ENCODE measurements around the gene CYLD.

CYLD gene

DNA sequence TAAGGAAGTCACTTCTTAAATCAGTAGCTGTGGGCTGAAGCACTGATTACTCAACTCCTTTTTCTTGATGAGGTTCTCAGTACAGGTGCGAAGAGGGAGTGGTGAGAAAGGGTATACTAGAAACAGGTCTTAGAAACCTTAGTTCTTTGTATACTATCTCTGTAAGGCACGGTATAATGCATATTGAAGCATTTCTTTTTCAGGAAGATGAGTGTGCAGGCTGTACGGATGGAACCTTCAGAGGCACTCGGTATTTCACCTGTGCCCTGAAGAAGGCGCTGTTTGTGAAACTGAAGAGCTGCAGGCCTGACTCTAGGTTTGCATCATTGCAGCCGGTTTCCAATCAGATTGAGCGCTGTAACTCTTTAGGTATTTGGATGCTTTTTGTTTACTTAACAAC lies 39.2 kb downstream of the CYLD start:
- no peak for DNase-seq (ENCODE audit: low read depth)

DNA sequence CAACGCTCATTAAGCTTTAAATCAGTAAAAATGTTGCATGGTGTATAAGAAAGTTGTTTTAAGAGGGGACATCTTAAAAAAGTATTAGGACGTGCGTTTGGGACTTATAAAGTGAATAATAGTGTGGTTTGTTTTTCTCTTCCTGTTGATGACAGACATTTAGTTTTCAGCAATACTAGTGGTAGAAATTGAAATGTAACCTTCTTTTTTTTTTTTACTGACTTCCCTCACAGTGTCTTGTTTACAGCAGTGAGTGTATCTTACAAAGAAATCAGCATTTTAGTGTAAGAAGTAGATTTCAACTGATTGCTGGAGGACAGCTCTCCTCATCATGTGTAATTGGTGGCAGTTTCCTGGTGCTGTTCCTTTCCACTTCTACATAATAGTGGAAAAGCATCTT lies 39.6 kb downstream of the CYLD start:
- no peak for DNase-seq (ENCODE audit: low read depth)

DNA sequence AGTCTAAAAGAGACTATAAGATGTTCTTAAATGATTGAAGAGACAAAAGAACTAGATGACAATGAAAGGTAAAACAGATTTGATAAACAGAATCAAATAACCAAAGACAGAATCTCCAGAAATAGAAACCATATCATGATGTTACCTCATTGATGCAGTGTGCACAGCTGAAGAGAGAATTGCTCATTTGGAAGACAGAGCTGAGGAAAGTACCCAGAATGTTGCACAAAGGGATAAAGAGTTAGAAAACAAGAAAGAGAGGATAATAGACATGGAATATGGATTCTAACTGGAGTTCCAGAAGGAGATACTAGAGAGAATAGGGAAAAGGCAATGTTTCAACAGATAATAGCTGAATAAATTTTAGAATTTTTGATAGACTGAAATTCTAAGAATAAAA lies 47.9 kb downstream of the CYLD start:
- no peak for DNase-seq (ENCODE audit: low read depth)

DNA sequence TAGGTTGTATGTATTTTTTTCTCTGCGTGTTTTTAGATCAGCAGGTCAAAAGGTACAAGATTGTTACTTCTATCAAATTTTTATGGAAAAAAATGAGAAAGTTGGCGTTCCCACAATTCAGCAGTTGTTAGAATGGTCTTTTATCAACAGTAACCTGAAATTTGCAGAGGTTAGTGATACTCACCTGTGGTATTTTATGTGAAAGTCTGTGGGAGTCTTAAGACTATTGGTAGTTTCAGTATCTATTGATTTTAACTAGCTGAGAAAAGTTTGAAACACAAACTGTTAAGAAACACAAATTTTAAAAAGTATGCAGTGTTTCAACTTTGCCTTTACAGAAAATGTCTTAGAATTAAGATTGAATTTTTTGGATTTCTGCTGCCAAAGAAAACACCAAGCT lies 49.6 kb downstream of the CYLD start:
- DNase-seq (ENCODE audit: low read depth), result no peak

DNA sequence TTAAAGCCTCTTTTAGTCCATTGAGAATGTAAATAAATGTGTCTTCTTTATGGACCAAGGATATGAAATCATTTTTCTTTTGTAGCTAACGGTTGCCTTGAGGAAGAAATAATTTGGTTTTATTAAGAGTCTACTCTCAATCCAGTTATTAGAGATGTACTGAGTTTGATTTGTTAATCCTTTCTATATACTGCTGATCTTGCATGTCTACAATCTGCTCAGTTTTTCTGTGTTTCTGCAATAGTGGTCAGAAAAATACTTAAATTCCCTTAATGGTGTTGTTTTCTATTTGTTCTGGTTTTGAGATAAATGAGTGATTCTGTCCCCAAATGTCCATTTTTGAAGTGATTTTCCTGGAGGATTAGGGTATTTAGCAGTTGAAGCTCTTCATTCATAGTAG lies 54.9 kb downstream of the CYLD start:
- DNase-seq (ENCODE audit: low read depth), result no peak

DNA sequence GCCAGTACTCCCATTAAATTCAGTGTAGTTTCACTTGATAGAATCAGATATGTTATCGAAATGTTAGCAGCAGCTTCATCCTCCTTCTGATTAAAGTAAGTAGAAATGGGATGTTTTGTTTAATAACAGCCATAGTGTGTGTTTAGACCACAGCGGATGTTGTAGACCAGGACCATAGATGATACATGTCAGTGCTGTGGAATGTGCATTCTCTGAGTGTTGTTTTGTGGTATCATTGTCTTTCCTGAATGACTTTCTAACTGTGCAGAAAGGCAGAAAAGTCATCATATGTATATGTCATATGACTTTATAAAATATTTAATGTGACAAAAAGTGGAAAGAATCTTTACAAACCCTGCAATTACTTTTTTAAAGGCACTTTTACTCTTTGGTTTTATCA lies 55.6 kb downstream of the CYLD start:
- DNase-seq (ENCODE audit: low read depth), result no peak

DNA sequence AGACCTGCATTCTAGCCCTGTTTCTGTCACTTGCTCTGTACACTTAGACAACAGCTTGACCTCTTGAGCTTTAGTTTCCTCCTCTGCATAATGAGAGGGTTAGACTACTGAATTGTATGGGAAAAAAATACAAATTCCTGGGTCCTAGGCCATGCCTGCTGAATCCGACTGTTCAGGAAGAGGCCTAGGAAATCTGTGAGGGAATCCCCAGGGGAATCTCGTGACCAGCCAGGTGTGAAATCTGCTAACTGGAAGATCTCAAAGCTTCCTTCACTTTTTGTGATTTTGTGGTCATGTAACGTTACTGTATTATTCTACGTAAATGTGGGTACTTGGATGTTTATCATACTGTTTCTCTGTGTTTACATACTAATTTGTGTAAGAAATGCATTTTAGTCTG lies 58.2 kb downstream of the CYLD start:
- no peak for DNase-seq (ENCODE audit: low read depth)

DNA sequence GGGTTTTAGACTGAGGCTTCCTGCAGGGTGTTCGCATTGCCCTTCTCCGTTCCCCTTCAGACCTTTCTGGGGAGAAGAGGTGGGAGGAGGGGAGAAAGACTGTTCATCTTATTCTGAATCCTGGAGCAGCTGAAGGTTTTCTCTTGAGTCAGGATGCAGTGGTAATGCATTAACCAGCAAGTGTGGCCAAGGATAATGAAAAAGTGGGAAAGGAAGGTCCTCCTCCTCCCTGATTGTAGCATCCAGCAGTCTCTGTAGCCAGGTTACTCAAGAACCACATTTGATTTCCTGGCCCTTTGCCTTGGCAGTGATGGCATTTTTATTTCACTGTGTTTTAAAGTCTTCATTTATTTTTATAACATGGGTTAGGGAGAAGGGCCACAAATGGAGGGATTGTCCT lies 59.1 kb downstream of the CYLD start:
- DNase-seq (ENCODE audit: low read depth), result no peak

DNA sequence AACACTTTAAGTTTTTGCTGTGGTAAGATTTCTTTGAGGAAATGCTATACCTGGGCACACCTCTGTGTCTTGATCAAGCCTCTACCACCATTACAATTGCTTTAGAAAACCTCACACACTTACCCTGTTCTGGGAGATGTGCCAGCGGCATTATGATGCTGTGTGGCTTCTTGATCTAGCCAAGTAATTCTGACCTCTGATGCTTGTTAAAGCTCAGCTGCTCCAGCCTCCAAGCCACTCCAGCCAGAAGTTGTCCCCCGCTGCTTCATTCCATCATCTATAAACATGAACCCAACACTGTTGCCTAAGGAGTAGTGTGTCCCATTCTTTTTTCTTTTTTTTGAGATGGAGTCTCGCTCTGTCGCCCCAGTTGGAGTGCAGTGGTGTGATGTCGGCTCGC lies 60.1 kb downstream of the CYLD start:
- no peak for DNase-seq (ENCODE audit: low read depth)

DNA sequence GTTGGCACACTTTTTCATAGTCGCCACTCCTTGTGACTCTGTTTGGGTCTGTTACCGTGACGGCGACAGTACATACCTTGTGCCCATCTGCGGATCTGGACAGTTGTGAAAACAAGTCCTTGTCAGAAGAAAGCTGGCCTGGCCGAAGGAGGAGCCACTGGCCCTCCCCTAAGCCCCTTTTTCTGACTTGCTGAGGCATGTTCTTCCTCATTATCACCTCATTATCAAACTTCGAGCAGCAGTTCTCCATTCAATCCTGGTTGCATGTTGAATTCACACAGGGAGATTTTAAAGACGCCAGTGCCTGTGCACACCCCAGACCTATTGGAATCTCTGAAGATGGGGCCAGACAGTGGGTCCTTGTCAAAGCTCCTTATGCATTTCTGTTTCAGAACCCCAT lies 61.1 kb downstream of the CYLD start:
- DNase-seq (ENCODE audit: low read depth), result no peak

DNA sequence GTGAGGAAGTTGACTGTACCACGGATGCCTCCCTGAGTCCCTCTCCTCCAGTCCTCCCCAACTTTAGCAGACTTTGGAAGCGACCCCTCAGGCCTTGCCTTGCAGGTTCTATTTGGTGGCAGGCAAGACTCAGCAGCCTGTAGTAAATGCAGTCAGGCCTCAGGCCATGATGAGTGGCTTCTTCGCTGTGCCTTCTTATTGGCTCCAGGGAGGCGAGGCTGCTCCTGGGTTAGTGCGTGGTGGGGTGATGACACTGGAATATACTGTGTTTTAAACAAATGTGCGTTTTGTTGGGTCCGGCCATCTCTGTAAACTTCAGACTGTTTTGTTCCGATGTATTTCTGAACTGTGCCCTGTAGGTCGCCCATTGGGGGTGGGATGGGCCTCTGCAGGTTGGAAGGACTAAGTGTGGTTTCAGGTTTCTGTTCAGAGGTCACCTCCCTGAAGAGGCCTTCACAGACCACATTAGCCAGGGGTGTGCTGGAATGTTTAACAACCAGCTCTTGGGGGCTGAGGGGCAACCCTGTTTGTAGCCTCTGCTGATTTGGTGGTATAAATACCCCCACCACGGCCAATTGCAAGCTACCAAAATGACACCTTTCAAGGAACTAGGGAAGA lies 62.5 kb downstream of the CYLD start:
- DNase-seq (ENCODE audit: low read depth), result no peak

DNA sequence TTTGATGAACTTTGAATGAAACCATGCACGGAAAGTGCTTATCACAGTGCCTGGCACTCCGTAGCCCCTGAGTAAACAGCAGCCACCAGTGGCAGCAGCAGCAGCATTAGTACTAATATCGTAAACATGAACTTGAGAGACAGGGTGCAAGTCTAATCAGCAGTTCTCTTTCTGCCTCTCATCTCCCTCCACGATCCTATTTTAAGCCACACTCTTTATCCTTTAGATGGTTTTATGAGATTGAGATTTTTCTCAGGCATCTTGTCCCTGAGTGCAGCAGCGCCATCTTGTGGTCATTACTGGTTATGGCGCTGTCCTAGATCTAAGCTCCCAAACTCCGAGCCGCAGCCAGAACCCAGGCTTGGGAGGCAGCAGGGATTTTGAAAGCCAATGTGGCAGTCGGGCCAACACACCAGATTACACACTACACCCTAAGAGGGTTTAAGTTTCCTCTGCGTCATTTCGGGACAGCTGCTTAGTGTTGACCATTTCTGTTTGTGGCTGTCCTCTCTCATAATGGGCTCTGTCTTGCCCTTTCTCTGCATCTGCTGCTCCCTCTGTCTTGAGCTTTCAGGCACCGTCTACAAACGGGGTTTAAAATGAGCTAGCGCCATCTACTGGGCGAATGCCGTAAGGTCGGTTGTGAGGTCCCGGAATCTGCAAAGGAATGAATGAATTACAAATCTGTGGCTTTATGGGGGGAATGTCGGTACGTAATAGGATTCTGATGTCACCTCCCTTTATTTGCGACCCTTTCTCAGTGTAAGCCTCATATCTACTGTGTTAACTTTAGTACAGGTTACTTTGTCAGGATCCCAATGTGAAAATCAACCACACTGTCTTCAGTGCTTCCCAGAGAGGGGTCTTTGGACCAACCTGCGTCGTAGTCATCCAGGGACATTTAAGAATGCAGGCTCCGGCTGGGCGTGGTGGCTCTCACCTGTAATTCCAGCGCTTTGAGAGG lies 64.5 kb downstream of the CYLD start:
- peak; percentile 43 for DNase-seq (ENCODE audit: low read depth)

DNA sequence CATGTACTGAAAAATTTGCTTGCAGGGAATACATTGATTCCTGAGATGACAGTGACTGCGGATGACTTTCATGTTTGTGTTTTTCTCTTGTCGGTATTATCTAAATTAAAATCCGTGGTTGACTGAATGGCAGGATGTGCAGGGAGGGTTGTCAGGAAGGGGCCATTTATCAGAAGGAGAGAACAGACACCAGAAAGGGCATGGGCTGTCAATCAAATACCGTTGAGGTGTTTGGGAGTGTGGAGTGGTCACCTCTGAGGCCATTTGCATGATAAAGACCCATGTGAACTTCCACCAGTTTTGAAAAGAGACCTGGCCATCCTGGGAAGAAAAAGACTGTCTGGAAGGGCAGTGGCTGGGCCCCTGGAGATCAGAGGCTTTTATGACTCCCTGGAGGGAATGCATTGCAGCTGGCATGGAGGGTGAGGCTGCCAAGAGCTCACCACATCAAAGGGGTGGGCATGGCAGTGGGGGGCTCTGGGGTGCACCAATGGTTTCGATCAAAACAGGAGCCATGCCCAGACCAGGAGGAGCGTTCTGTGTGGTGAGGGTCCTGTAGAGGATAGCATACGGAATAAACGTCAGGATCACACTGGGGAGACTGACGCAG lies 67.1 kb downstream of the CYLD start:
- DNase-seq (ENCODE audit: low read depth), result no peak

DNA sequence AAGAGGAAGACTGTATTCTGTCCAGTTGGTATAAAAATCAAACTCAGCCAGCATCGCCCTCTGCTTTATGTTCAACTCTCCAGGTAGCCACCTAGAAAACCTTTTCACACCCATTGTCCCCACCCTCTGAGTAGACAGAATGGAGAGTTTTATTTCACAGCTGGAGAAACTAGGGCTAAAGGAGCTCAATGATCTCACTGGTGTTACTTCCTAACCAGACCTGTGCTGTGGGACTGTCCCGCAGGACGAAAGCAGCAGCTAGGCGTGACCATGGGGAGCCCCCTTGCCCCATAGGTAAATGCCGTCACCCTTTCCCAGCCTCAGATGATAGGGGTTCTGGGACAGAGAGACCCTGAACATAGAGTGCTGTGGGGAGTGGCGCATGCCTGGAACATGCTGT lies 67.7 kb downstream of the CYLD start:
- no peak for DNase-seq (ENCODE audit: low read depth)

DNA sequence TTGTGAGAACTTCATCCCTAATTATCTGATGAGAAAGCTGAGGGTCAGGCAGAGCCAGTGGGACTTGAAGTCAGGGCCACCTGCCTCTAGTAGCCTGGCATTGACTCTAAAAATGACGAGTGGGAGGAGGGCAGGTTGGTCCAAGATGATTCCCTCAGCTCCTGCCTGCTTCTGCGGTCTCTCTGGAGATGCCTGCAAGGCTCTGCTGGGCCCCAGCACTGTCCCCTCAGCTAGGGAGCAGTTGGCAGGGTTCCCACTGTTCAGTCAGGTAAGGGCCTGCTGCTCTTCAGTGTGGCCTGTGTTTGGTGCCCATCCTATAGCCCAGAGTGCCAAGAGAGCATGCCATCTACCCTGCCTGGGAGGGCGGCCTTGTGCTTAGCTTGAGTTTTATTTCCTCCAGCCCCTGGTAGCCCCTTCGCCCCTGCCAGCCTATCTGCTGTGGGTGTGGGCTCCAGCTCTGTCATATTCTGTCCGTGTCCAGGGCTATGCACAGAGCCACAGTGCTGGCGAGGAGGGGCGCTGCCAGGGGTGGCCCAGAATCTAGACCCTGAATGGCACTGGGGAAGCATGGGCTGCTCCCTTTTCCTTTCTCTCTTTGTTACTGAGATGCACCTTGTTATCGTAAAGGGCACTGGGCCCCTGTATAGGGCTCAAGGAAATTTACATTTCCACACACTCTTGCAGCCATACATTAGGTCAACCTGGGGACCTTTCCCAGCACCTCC lies 68.5 kb downstream of the CYLD start:
- no peak for DNase-seq (ENCODE audit: low read depth)

DNA sequence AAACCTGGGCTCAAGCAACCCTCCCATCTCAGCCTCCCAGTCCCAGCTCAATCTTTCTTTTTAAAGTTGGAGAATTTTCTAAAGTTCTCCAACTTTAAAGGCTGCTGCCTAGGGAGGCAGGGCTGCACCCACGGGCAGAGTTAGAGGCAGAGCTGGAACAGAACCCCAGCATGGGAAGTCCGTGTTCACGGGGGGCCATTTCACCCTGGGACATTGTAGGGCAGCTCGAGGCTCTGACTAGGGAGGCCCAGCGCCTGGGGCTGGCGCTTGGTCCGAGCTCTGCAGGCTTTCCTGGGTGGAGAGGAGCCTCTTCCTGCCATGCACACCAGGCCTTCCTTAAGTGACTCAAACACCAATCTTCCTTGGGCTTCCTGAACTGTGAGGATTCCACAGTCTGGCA lies 70.2 kb downstream of the CYLD start:
- DNase-seq (ENCODE audit: low read depth), result no peak

DNA sequence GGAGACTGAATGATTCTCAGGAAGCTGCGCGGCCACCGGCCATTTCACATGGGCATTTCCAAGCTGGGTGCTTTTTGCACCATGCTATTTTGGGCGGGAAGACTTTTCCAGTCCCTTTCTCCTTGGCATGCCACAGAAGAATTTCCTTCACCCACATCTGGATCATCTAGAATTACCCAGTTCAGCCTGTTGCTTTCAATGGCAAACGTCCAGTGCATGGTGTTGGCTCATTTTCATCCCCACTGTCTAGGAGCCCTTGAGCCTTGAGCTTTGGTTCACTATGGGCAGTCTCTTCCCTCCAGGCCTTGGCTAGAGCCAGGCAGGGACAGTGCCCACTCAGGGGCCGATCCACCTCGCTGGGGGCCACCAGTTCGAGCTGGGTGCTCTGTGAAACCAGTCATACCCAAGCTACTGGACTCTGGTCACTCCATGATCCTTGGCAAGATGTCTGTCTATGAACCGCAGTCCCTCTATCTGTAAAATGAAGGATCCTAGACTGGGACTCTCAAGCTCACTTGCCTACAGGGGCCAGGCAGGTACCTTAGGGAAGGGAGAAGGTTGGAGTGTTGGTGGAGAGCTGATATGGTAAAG lies 71.1 kb downstream of the CYLD start:
- DNase-seq (ENCODE audit: low read depth), result no peak

DNA sequence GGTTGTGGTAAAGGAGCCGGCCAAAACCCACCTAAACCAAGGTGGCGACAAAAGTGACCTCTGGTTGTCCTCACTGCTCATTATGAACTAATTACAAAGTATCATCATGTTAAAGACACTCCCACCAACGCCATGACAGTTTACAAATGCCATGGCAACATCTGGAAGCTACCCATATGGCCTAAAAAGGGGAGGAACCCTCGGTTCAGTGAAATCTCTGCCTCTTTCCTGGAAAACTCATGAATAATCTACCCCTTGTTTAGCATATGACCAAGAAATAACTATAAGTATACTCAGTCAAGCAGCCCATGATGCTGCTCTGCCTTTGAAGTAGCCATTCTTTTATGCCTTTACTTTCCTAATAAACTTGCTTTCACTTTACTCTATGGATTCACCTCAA lies 72.2 kb downstream of the CYLD start:
- no peak for DNase-seq (ENCODE audit: low read depth)

DNA sequence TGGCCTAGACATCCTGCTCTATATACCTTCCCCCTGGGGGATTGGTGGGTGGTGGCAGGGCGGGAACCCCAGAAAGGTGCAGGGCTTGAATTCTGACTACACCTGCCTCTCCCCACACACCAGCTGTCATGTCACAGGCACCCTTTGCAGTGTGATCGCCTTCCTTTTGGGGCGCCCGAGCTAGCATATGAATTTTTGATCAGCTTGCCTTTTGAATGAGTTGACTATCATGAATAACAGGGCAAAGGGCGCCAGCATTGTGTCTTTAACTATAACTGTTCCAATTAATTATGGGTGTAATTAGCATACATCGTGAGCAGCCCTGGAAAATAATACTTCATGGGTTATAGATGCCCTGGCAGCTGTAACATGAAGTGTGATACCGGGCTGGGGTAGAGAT lies 72.7 kb downstream of the CYLD start:
- no peak for DNase-seq (ENCODE audit: low read depth)

DNA sequence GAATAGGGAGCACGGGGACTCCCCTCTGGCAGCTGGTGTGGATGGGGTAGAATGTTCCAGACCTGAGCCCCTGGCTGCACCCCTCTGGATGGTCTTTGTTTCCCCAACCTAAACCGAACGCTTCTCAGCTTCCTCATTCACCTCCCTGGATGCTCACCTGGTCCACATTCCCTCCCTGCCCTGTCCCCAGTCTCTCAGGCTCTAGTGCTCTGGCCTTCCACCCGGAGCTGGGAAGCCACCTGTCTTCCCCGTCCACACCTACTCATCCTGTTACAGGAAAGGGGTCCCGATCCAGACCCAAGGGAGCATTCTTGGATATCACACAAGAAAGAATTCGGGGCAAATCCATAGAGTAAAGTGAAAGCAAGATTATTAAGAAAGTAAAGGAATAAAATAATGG lies 73.5 kb downstream of the CYLD start:
- no peak for DNase-seq (ENCODE audit: low read depth)

DNA sequence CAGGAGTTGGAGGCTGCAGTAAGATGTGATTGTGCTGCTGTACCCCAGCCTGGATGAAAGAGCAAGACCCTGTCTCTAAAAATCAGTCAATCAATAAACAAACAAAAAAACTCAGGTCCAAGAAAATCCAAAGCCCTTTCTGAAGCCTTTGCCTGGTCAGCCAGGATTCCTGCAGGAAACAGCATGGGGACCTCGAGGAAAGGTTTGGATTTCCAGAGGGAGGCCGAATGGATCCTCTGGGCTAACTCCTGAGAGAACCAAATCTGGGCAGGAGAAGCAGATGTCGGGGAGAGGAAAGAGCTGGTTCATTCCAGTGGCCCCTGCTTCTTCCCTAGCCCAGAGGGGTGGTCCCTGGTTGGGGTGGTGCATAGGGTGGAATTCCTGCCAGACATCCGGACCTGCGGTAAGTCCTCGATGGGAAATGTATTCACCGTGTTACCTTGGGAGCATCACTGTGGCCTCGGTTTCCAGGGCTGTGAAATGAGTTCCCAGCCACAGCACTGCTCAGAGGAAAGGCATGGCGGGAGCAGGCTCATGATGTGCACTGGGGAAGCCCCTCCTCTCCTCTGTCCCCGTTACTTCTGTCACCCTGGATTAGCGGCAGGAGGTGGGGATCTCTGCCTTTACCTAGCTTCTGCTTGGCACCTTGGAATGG lies 75.1 kb downstream of the CYLD start:
- no peak for DNase-seq (ENCODE audit: low read depth)

DNA sequence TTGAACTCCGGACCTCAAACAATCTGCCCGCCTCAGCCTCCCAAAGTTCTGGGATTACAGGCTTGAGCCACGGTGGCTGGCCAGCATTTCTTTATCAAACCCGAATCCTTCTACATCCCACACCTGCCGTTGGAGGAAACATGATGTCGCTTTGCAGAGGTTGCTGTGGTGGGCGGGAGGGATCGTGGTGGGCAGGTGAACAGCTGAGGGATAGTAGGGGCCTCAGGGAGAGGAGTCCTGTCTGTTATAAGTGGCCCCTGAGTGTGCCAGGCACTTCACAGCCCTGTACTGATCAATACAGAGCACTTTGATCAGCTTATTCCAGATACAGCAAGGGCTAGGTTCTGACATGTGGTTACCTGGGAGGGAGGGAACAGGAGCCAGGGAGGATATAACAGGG lies 76.5 kb downstream of the CYLD start:
- no peak for DNase-seq (ENCODE audit: low read depth)
